IPS-18c (cell line): Measurements from ENCODE around the gene PNLIPRP2.
A peak's percentile ranks its signal among the peaks of the same experiment; 100 is the strongest.

Source experiments
- H3K4me3 ChIP-seq: 2 replicates; pipeline ENCODE4 v1.7.0; 2013; ENCODE audit warnings: low read depth, mild to moderate bottlenecking, low read length, moderate library complexity; ENCODE audit not compliant: insufficient read depth
- H3K9me3 ChIP-seq: one replicate; pipeline ENCODE4 v1.6.1; 2013; ENCODE audit warnings: mild to moderate bottlenecking, low read length, moderate library complexity; ENCODE audit not compliant: control insufficient read depth, insufficient read depth

PNLIPRP2 gene

GRCh38 chr10:116668018-116668417 is 47.3 kb downstream of the PNLIPRP2 start:
- Histone ChIP-seq H3K9me3 (no peaks in the 10 kb centered on the region), H3K4me3 (no peak overlapping the region)

- Histone ChIP-seq H3K9me3 (no peaks in the 10 kb centered on the region), H3K4me3 (no peak overlapping the region)
Observed at GRCh38 chr10:116668446-116668845, 47.7 kb downstream of the PNLIPRP2 start.

GRCh38 chr10:116669080-116669479 is 48.3 kb downstream of the PNLIPRP2 start:
- Histone ChIP-seq H3K4me3 (no peak overlapping the region; the same call in none of the 2 replicates), H3K9me3 (no peaks in the 10 kb centered on the region)

- peak overlapping the region; percentile 72 for H3K4me3 ChIP-seq
- H3K9me3 ChIP-seq = peaks cover under 1% of the 10 kb centered on the region
Observed at GRCh38 chr10:116669832-116670644, 49.3 kb downstream of the PNLIPRP2 start.

GRCh38 chr10:116670706-116671105 is 50.0 kb downstream of the PNLIPRP2 start:
- Histone ChIP-seq H3K9me3 (peaks cover 2% of the 10 kb centered on the region), H3K4me3 (no peak overlapping the region; the same call in 1 of the 2 replicates)

GRCh38 chr10:116671274-116671926 is 50.6 kb downstream of the PNLIPRP2 start:
- Histone ChIP-seq H3K9me3 (peaks cover 2% of the 10 kb centered on the region), H3K4me3 (no peak overlapping the region)

GRCh38 chr10:116672891-116673290 is 52.1 kb downstream of the PNLIPRP2 start:
- no peak overlapping the region for H3K4me3 ChIP-seq
- H3K9me3 ChIP-seq = peaks cover 2% of the 10 kb centered on the region

- peaks cover 2% of the 10 kb centered on the region for H3K9me3 ChIP-seq
- no peak overlapping the region for H3K4me3 ChIP-seq
Observed at GRCh38 chr10:116673866-116674265, 53.1 kb downstream of the PNLIPRP2 start.

GRCh38 chr10:116674901-116675423 is 54.2 kb downstream of the PNLIPRP2 start:
- Histone ChIP-seq H3K9me3 (peaks cover 2% of the 10 kb centered on the region), H3K4me3 (no peak overlapping the region)

GRCh38 chr10:116676118-116676517 is 55.4 kb downstream of the PNLIPRP2 start:
- peaks cover 2% of the 10 kb centered on the region for H3K9me3 ChIP-seq
- no peak overlapping the region for H3K4me3 ChIP-seq

- H3K4me3 ChIP-seq = no peak overlapping the region
- H3K9me3 ChIP-seq = peaks cover 2% of the 10 kb centered on the region
Observed at GRCh38 chr10:116676633-116677032, 55.9 kb downstream of the PNLIPRP2 start.

GRCh38 chr10:116679351-116679750 is 58.6 kb downstream of the PNLIPRP2 start:
- H3K9me3 ChIP-seq = peaks cover 2% of the 10 kb centered on the region
- no peak overlapping the region for H3K4me3 ChIP-seq

- Histone ChIP-seq H3K4me3 (no peak overlapping the region), H3K9me3 (no peaks in the 10 kb centered on the region)
Observed at GRCh38 chr10:116683166-116683565, 62.4 kb downstream of the PNLIPRP2 start.

GRCh38 chr10:116683821-116684220 is 63.1 kb downstream of the PNLIPRP2 start:
- H3K9me3 ChIP-seq = no peaks in the 10 kb centered on the region
- no peak overlapping the region for H3K4me3 ChIP-seq

GRCh38 chr10:116684781-116685180 is 64.0 kb downstream of the PNLIPRP2 start:
- H3K4me3 ChIP-seq = no peak overlapping the region
- no peaks in the 10 kb centered on the region for H3K9me3 ChIP-seq

GRCh38 chr10:116685807-116686206 is 65.1 kb downstream of the PNLIPRP2 start:
- H3K4me3 ChIP-seq = no peak overlapping the region
- H3K9me3 ChIP-seq = no peaks in the 10 kb centered on the region

GRCh38 chr10:116686632-116687031 is 65.9 kb downstream of the PNLIPRP2 start:
- Histone ChIP-seq H3K4me3 (no peak overlapping the region), H3K9me3 (no peaks in the 10 kb centered on the region)

- H3K4me3 ChIP-seq = no peak overlapping the region
Observed at GRCh38 chr10:116687633-116688032, 66.9 kb downstream of the PNLIPRP2 start.

More at GRCh38 chr10:116687633-116688032, 66.9 kb downstream of the PNLIPRP2 start:
- H3K9me3 ChIP-seq = no peaks in the 10 kb centered on the region
